Heart left ventricle (tissue), 16 donors: ENCODE measurements around the gene SYDE2. TPM values are rescaled to one million over a fixed set of nuclear protein-coding genes. Genes with fewer than 3 reads are reported as not detected.

ENCODE experiments used
- ATAC-seq, 4 donors: fragments of 200-7000 bp; cut with Tn5 transposase; one replicate each; pipeline ENCODE4 v1.9.1; 2020 to 2022; ENCODE audit warnings: moderate library complexity in 4 of 4, mild to moderate bottlenecking in 3 of 4, moderate number of reproducible peaks in 1 of 4
- DNase-seq, 5 donors: peaks; one replicate each; pipeline ENCODE4 v3.0.0-alpha.2; 2020
- H3K27ac ChIP-seq, 12 donors: fragments of 200-600 bp; sonication (generic) in 4 of 12; one replicate each; pipeline versions ENCODE4 v1.5.0 to v1.8.0; 2016 to 2022; ENCODE audit warnings: mild to moderate bottlenecking in 2 of 12
- H3K27me3 ChIP-seq, 9 donors: fragments of 200-600 bp; sonication (generic) in 2 of 9; one replicate each; pipeline versions ENCODE4 v1.5.1 to v1.8.0; 2016 to 2022; ENCODE audit warnings: mild to moderate bottlenecking in 3 of 9
- H3K36me3 ChIP-seq, 9 donors: fragments of 200-600 bp; sonication (generic) in 2 of 9; one replicate each; pipeline versions ENCODE4 v1.5.0 to v1.8.0; 2018 to 2022; ENCODE audit warnings: mild to moderate bottlenecking in 2 of 9
- H3K4me1 ChIP-seq, 12 donors: fragments of 200-600 bp; sonication (generic) in 4 of 12; one replicate each; pipeline versions ENCODE4 v1.5.0 to v1.8.0; 2016 to 2022; ENCODE audit warnings: mild to moderate bottlenecking in 3 of 12
- H3K4me3 ChIP-seq, 12 donors: fragments of 200-600 bp; sonication (generic) in 4 of 12; one replicate each; pipeline versions ENCODE4 v1.5.0 to v1.8.0; 2017 to 2022; ENCODE audit warnings: mild to moderate bottlenecking in 9 of 12, moderate library complexity in 4 of 12
- H3K9me3 ChIP-seq, 12 donors: fragments of 200-600 bp; sonication (generic) in 4 of 12; one replicate each; pipeline versions ENCODE4 v1.5.0 to v1.8.0; 2016 to 2022; ENCODE audit warnings: mild to moderate bottlenecking in 1 of 12
- POLR2A ChIP-seq, 2 donors: fragments of 450-650 bp; IDR thresholded peaks; one replicate each; pipeline ENCODE4 v1.6.1; 2017; ENCODE audit warnings: antibody characterized with exemption in 2 of 2, mild to moderate bottlenecking in 2 of 2, moderate library complexity in 2 of 2
- intact Hi-C, 10 donors: fragments of 100-400 bp; cut with DNase I; formaldehyde crosslinking; loops; one replicate each; pipeline versions ENCODE4 v1.11.1 to v1.14.2; 2022
- microRNA-seq, 4 donors: library from miRNA; unstranded; fragments of <30 nt; microRNA quantifications; one replicate each; pipeline versions ENCODE4 to v1.2.0, GENCODE V29; 2017 to 2020
- polyA plus RNA-seq, 2 donors: library from polyadenylated mRNA; stranded (reverse); fragments of 200-250 nt; gene quantifications; one replicate each; pipeline ENCODE4 v1.2.3, GENCODE V29; 2013
- total RNA-seq, 9 donors: library from RNA; depleted of rRNA in 2 of 9; stranded (reverse); fragments of >200 nt in 2 of 9; fragmentation: NEBNext Ultra II Directional in 3 of 9; extraction: Animal tissue kit (Norgen Biotek cat#: 25700) in 3 of 9; gene quantifications; one replicate each; pipeline versions ENCODE4 v1.1.0 to v1.2.4, GENCODE V29; 2016 to 2023
- TF ChIP-seq, protein P1 (sequence below), 12 donors: fragments of 200-600 bp; sonication (generic) in 4 of 12; IDR thresholded peaks; one replicate each; pipeline versions ENCODE4 v1.5.0 to v1.8.0; 2018 to 2022; ENCODE audit warnings: antibody characterized with exemption in 12 of 12, mild to moderate bottlenecking in 5 of 12
- donor health status: ischemic (EF 13 %, LVEDD 7.1; RV severe dilation, severe dysfunction).
- donor health status: healthy with polysubstance abuse.
- donor health status: DM: no; HTN: yes; CAD: no.
- donor health status: DM: no; HTN: no; CAD: no.
- donor health status: ischemic (EF 25% LVEDD 6.9; RV normal size, moderate dysfunction).
- donor health status: ischemic (EF 25% LVEDD 5.7; RV mildly dilated, moderate dysfunction).
- donor health status: healthy.
- donor health status: DM: yes; HTN: yes; CAD: no.
- donor health status: ischemic (EF 35%, LVEDD 5.7; RV mildly dilated, moderate dysfunction).
- donor health status: nonischemic (EF 11% LVEDD 7.7; RV severe dilation, severe dysfunction).
- donor health status: DM: yes; HTN: yes; CAD: no.
- donor health status: PGD.
- donor health status: ischemic (EF 29% LVEDD 5.4; RV normal size, mild dysfunction).
- donor health status: nonischemic (EF 23%, LVEDD 6.1; RV moderate dilation, normal function).

Gene SYDE2
- total and polyA plus RNA-seq, 11 donors: 2.4 to 25.8 (median 19.4) TPM

DNA sequence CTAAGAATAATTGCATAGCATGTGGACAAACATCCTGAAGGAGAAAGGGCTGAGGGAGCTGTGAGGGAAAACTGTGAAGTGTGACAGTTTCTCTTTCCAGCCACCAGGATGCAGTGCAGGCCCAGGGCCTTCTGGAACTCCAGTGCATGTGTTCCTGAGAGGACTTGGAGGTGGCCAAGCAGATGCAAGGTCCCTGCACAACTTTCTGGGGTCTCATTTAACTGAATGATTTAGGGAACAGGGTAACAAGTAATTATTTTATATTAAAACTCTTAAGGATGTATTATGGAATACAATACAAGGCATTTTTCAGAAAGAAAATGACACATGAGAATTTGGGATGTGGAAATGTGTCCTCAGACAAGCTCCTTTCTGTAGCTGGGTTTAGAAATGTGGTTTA, 91.3 kb downstream of the SYDE2 start:
- Histone ChIP-seq H3K27me3 (no peaks in the 10 kb centered on the region), H3K9me3 (no peaks in the 10 kb centered on the region), H3K27ac (no peak overlapping the region), H3K4me1 (no peaks in the 10 kb centered on the region), H3K4me3 (no peak overlapping the region), H3K36me3 (no peaks in the 10 kb centered on the region)
- intact Hi-C loops: loop anchor here (1.0 to 5.0 kb wide), 7 partner anchors 143 to 150 kb away; partner anchors contain the start of gene C1orf52 (in 3 of the 10)
- peak in 4 of 5 donors; percentile 32 to 55 (median 45) for DNase-seq
- TF ChIP-seq, protein P1, sequence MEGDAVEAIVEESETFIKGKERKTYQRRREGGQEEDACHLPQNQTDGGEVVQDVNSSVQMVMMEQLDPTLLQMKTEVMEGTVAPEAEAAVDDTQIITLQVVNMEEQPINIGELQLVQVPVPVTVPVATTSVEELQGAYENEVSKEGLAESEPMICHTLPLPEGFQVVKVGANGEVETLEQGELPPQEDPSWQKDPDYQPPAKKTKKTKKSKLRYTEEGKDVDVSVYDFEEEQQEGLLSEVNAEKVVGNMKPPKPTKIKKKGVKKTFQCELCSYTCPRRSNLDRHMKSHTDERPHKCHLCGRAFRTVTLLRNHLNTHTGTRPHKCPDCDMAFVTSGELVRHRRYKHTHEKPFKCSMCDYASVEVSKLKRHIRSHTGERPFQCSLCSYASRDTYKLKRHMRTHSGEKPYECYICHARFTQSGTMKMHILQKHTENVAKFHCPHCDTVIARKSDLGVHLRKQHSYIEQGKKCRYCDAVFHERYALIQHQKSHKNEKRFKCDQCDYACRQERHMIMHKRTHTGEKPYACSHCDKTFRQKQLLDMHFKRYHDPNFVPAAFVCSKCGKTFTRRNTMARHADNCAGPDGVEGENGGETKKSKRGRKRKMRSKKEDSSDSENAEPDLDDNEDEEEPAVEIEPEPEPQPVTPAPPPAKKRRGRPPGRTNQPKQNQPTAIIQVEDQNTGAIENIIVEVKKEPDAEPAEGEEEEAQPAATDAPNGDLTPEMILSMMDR (IDR thresholded peaks at IDR 0.05): peak; percentile 49 to 77 (median 70)
- no peak for TF ChIP-seq POLR2A (IDR thresholded peaks at IDR 0.05)
- ATAC-seq: peak; percentile 83 to 94 (median 91)

Small RNA genes within 50 kb of the gene (microRNA-seq; reads per million reads assigned to microRNA genes)
- gene MIR4423: 0.77 to 4.0 (median 1.7) reads per million in 4 donors

Other genes starting within 250 kb of the SYDE2 start
- gene MCOLN2, start 203.9 kb downstream of the SYDE2 start, total RNA-seq: 1 to 10 TPM in 2 of 9 donors, under 1 TPM in 1, not detected in 6; 0.12 to 2.9 (median 1.1) TPM
- not detected for gene MCOLN2, start 203.9 kb downstream of the SYDE2 start, polyA plus RNA-seq
- gene MCOLN3, start 152.5 kb downstream of the SYDE2 start, total RNA-seq: 1 to 10 TPM in 1 of 9 donors, under 1 TPM in 6, not detected in 2; 0.16 to 1.4 (median 0.35) TPM
- 1 to 10 TPM in 1 of 2 donors, under 1 TPM in 1; 0.07 to 1.1 TPM for gene MCOLN3, start 152.5 kb downstream of the SYDE2 start, polyA plus RNA-seq
- gene C1orf52, start 58.6 kb upstream of the SYDE2 start, total RNA-seq: 10 to 100 TPM; 11.4 to 23.2 (median 17.0) TPM
- gene C1orf52, start 58.6 kb upstream of the SYDE2 start, polyA plus RNA-seq: 10 to 100 TPM; 16.5 to 22.6 TPM
- 10 to 100 TPM in 4 of 9 donors, 1 to 10 TPM in 5; 6.9 to 20.4 (median 8.7) TPM for gene BCL10, start 75.6 kb upstream of the SYDE2 start, total RNA-seq
- gene BCL10, start 75.6 kb upstream of the SYDE2 start, polyA plus RNA-seq: 1 to 10 TPM; 3.4 to 5.9 TPM